SK-N-SH treated with all-trans-retinoic acid at 6 μM for 48 hours (cell line): ENCODE data around the gene PRKAG2.

Experiments used
- ATAC-seq: fragments of 200-7000 bp; cut with Tn5 transposase; 3 replicates; pipeline ENCODE4 v1.9.1; 2020; ENCODE audit warnings: mild to moderate bottlenecking, moderate library complexity
- ARNTL ChIP-seq: fragments of 450-650 bp; formaldehyde crosslinking; IDR thresholded peaks from 2 replicates; pipeline ENCODE4 v1.5.0; 2020; ENCODE audit warnings: low read depth, mild to moderate bottlenecking, moderate library complexity, borderline replicate concordance
- BACH2 ChIP-seq: fragments of 250-450 bp; sonication (Bioruptor Pico); IDR thresholded peaks from 2 replicates; pipeline ENCODE4 v1.9.0; 2021; ENCODE audit warnings: mild to moderate bottlenecking, borderline replicate concordance
- CSDC2 ChIP-seq: fragments of 250-450 bp; sonication (Bioruptor Pico); IDR thresholded peaks from 2 replicates; pipeline ENCODE4 v1.5.0; 2020; ENCODE audit warnings: mild to moderate bottlenecking, moderate library complexity
- ESRRG ChIP-seq: fragments of 250-450 bp; sonication (Bioruptor Pico); IDR thresholded peaks from 2 replicates; pipeline ENCODE4 v1.6.1; 2021; ENCODE audit warnings: mild to moderate bottlenecking
- GLIS3 ChIP-seq: fragments of 250-450 bp; sonication (Bioruptor Pico); IDR thresholded peaks from 2 replicates; pipeline ENCODE4 v1.5.0; 2020; ENCODE audit warnings: mild to moderate bottlenecking, moderate library complexity
- ISL1 ChIP-seq: fragments of 250-450 bp; sonication (Bioruptor Pico); IDR thresholded peaks from 2 replicates; pipeline ENCODE4 v2.1.2; 2022; ENCODE audit warnings: mild to moderate bottlenecking, moderate library complexity
- OSR1 ChIP-seq: fragments of 250-450 bp; sonication (Bioruptor Pico); IDR thresholded peaks from 2 replicates; pipeline ENCODE4 v1.8.0; 2022; ENCODE audit warnings: moderate library complexity, mild to moderate bottlenecking, inconsistent platforms
- PPARA ChIP-seq: fragments of 250-450 bp; sonication (Bioruptor Pico); IDR thresholded peaks from 2 replicates; pipeline ENCODE4 v1.5.0; 2020; ENCODE audit warnings: mild to moderate bottlenecking, borderline replicate concordance
- RARB ChIP-seq: fragments of 250-450 bp; sonication (Bioruptor Pico); IDR thresholded peaks from 2 replicates; pipeline ENCODE4 v1.8.0; 2021; ENCODE audit warnings: mild to moderate bottlenecking, moderate library complexity
- SNAI2 ChIP-seq: fragments of 250-450 bp; sonication (Bioruptor Pico); IDR thresholded peaks from 2 replicates; pipeline ENCODE4 v1.5.0; 2020; ENCODE audit warnings: mild to moderate bottlenecking, moderate library complexity
- TOX ChIP-seq: fragments of 250-450 bp; sonication (Bioruptor Pico); IDR thresholded peaks from 2 replicates; pipeline ENCODE4 v1.8.0; 2021; ENCODE audit warnings: mild to moderate bottlenecking, moderate library complexity, borderline replicate concordance
- ZC3H10 ChIP-seq: fragments of 250-450 bp; sonication (Bioruptor Pico); IDR thresholded peaks from 2 replicates; pipeline ENCODE4 v1.5.1; 2021; ENCODE audit warnings: mild to moderate bottlenecking, moderate library complexity
- ZFP3 ChIP-seq: fragments of 250-450 bp; sonication (Bioruptor Pico); IDR thresholded peaks from 2 replicates; pipeline ENCODE4 v1.5.0; 2020; ENCODE audit warnings: mild to moderate bottlenecking, moderate library complexity
- ZFP30 ChIP-seq: fragments of 450-650 bp; formaldehyde crosslinking; IDR thresholded peaks from 2 replicates; pipeline ENCODE4 v1.5.0; 2022; ENCODE audit warnings: mild to moderate bottlenecking, moderate library complexity
- ZNF565 ChIP-seq: fragments of 450-650 bp; formaldehyde crosslinking; conservative IDR thresholded peaks from 2 replicates; pipeline ENCODE4 v1.5.0; 2020; ENCODE audit warnings: low read depth, mild to moderate bottlenecking, moderate library complexity
- ZNF70 ChIP-seq: fragments of 450-650 bp; formaldehyde crosslinking; IDR thresholded peaks from 2 replicates; pipeline ENCODE4 v1.5.0; 2020; ENCODE audit warnings: mild to moderate bottlenecking, moderate library complexity
- ZNF8 ChIP-seq: fragments of 450-650 bp; formaldehyde crosslinking; IDR thresholded peaks from 2 replicates; pipeline ENCODE4 v1.5.0; 2020; ENCODE audit warnings: mild to moderate bottlenecking, moderate library complexity
- TF ChIP-seq, protein P1 (sequence below): fragments of 250-450 bp; sonication (Bioruptor Pico); IDR thresholded peaks from 2 replicates; pipeline ENCODE4 v1.5.1; 2021; ENCODE audit warnings: mild to moderate bottlenecking, moderate library complexity
- TF ChIP-seq, protein P2 (sequence below): fragments of 250-450 bp; sonication (Bioruptor Pico); IDR thresholded peaks from 2 replicates; pipeline ENCODE4 v1.8.0; 2020; ENCODE audit warnings: mild to moderate bottlenecking, moderate library complexity, borderline replicate concordance
- TF ChIP-seq, protein P3 (sequence below): fragments of 250-450 bp; sonication (Bioruptor Pico); IDR thresholded peaks from 2 replicates; pipeline ENCODE4 v1.5.1; 2020; ENCODE audit warnings: low read depth, mild to moderate bottlenecking, moderate library complexity
- TF ChIP-seq, protein P4 (sequence below): fragments of 250-450 bp; sonication (Bioruptor Pico); IDR thresholded peaks from 2 replicates; pipeline ENCODE4 v1.5.0; 2020; ENCODE audit warnings: mild to moderate bottlenecking, moderate library complexity
- TF ChIP-seq, protein P5 (sequence below): fragments of 250-450 bp; sonication (Bioruptor Pico); IDR thresholded peaks from 2 replicates; pipeline ENCODE4 v1.8.0; 2021; ENCODE audit warnings: low read depth, mild to moderate bottlenecking, moderate library complexity, borderline replicate concordance

Gene PRKAG2

DNA sequence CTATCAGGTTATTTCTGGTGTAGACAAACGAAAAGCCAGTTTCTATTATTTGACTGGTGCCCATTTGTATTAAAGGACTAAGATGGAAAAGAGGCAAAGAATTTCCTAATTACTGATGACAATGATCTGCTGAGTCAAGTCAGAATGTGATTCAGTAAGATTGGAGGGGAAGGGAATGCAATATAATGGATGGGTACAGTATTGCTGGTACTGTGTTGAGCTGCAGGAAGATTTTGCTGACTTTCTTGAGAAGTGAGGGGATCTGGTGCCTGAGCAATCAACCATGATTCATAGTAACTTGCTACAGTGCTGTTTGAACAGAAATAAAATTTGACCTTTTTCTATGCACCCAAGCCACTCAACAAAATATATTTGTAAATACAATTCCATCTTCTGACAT is 218.1 kb downstream of the PRKAG2 start:
- TF ChIP-seq TOX (CRISPR knock-in tag) (no peak), ISL1 (0 out of 2 replicates have a peak, but pooled peaks have one; percentile 27)
- peak; percentile 62 for ATAC-seq

DNA sequence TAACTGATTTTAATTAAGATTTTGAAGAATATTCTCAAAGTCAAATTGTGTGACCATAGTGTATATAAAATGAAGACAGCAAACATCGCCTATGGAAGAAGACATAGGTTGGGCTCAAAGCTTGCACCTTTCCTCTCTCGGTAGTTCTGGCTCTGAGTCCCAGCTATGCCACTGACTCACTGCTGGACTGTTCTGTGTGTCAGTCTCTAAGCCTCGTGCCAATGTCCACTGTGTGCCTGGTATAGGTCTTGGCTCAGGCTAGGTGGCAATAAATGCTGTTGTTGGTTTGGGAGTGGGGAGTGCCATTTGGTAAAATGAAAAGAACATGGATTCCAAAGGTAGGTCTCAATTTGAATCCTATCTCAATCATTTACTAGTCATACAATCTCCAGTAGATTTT is 219.7 kb downstream of the PRKAG2 start:
- TF ChIP-seq ZFP3 (CRISPR knock-in tag) (no peak), ZNF565 (CRISPR knock-in tag) (no peak), BACH2 (CRISPR knock-in tag) (no peak), ZNF8 (no peak), ZFP30 (CRISPR knock-in tag) (no peak), SNAI2 (CRISPR knock-in tag) (no peak), RARB (CRISPR knock-in tag) (no peak), ISL1 (no peak), OSR1 (CRISPR knock-in tag) (no peak), GLIS3 (CRISPR knock-in tag) (no peak), ESRRG (CRISPR knock-in tag) (no peak), ZC3H10 (no peak)
- TF ChIP-seq, protein P1, sequence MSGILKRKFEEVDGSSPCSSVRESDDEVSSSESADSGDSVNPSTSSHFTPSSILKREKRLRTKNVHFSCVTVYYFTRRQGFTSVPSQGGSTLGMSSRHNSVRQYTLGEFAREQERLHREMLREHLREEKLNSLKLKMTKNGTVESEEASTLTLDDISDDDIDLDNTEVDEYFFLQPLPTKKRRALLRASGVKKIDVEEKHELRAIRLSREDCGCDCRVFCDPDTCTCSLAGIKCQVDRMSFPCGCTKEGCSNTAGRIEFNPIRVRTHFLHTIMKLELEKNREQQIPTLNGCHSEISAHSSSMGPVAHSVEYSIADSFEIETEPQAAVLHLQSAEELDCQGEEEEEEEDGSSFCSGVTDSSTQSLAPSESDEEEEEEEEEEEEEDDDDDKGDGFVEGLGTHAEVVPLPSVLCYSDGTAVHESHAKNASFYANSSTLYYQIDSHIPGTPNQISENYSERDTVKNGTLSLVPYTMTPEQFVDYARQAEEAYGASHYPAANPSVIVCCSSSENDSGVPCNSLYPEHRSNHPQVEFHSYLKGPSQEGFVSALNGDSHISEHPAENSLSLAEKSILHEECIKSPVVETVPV (CRISPR knock-in tag): no peak
- TF ChIP-seq, protein P2, sequence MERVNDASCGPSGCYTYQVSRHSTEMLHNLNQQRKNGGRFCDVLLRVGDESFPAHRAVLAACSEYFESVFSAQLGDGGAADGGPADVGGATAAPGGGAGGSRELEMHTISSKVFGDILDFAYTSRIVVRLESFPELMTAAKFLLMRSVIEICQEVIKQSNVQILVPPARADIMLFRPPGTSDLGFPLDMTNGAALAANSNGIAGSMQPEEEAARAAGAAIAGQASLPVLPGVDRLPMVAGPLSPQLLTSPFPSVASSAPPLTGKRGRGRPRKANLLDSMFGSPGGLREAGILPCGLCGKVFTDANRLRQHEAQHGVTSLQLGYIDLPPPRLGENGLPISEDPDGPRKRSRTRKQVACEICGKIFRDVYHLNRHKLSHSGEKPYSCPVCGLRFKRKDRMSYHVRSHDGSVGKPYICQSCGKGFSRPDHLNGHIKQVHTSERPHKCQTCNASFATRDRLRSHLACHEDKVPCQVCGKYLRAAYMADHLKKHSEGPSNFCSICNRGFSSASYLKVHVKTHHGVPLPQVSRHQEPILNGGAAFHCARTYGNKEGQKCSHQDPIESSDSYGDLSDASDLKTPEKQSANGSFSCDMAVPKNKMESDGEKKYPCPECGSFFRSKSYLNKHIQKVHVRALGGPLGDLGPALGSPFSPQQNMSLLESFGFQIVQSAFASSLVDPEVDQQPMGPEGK (CRISPR knock-in tag): no peak
- TF ChIP-seq, protein P3, sequence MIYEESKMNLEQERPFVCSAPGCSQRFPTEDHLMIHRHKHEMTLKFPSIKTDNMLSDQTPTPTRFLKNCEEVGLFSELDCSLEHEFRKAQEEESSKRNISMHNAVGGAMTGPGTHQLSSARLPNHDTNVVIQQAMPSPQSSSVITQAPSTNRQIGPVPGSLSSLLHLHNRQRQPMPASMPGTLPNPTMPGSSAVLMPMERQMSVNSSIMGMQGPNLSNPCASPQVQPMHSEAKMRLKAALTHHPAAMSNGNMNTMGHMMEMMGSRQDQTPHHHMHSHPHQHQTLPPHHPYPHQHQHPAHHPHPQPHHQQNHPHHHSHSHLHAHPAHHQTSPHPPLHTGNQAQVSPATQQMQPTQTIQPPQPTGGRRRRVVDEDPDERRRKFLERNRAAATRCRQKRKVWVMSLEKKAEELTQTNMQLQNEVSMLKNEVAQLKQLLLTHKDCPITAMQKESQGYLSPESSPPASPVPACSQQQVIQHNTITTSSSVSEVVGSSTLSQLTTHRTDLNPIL (CRISPR knock-in tag): no peak
- TF ChIP-seq, protein P4, sequence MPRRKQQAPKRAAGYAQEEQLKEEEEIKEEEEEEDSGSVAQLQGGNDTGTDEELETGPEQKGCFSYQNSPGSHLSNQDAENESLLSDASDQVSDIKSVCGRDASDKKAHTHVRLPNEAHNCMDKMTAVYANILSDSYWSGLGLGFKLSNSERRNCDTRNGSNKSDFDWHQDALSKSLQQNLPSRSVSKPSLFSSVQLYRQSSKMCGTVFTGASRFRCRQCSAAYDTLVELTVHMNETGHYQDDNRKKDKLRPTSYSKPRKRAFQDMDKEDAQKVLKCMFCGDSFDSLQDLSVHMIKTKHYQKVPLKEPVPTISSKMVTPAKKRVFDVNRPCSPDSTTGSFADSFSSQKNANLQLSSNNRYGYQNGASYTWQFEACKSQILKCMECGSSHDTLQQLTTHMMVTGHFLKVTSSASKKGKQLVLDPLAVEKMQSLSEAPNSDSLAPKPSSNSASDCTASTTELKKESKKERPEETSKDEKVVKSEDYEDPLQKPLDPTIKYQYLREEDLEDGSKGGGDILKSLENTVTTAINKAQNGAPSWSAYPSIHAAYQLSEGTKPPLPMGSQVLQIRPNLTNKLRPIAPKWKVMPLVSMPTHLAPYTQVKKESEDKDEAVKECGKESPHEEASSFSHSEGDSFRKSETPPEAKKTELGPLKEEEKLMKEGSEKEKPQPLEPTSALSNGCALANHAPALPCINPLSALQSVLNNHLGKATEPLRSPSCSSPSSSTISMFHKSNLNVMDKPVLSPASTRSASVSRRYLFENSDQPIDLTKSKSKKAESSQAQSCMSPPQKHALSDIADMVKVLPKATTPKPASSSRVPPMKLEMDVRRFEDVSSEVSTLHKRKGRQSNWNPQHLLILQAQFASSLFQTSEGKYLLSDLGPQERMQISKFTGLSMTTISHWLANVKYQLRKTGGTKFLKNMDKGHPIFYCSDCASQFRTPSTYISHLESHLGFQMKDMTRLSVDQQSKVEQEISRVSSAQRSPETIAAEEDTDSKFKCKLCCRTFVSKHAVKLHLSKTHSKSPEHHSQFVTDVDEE (CRISPR knock-in tag): no peak
- TF ChIP-seq, all 23 proteins: peak for 0
- ATAC-seq: no peak

DNA sequence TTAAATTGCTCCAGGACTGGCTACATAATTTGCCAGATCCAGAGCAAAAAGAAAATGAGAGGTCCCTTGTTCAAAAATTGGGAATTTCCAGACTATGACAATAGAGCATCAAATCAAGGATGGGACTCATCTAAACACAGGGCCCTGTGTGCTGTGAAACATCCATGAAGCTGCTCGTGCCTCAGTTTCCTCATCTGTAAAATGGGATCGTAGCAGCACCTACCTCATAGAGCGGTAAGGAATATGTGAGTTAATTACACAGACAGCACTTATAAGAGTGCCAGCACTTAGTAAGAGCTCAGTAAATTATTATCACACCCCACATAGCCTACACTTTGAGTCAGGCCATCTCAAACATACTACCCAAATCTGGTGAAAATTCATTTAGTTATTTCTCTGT is 221.4 kb downstream of the PRKAG2 start:
- TF ChIP-seq TOX (CRISPR knock-in tag) (no peak), ARNTL (CRISPR knock-in tag) (no peak), CSDC2 (CRISPR knock-in tag) (no peak), PPARA (CRISPR knock-in tag) (no peak), ESRRG (CRISPR knock-in tag) (no peak), BACH2 (CRISPR knock-in tag) (no peak), ZFP30 (CRISPR knock-in tag) (no peak), GLIS3 (CRISPR knock-in tag) (no peak), ZNF70 (no peak), ZNF8 (no peak), ZFP3 (CRISPR knock-in tag) (no peak), SNAI2 (CRISPR knock-in tag) (no peak)
- TF ChIP-seq, protein P5, sequence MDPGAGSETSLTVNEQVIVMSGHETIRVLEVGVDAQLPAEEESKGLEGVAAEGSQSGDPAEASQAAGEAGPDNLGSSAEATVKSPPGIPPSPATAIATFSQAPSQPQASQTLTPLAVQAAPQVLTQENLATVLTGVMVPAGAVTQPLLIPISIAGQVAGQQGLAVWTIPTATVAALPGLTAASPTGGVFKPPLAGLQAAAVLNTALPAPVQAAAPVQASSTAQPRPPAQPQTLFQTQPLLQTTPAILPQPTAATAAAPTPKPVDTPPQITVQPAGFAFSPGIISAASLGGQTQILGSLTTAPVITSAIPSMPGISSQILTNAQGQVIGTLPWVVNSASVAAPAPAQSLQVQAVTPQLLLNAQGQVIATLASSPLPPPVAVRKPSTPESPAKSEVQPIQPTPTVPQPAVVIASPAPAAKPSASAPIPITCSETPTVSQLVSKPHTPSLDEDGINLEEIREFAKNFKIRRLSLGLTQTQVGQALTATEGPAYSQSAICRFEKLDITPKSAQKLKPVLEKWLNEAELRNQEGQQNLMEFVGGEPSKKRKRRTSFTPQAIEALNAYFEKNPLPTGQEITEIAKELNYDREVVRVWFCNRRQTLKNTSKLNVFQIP: no peak
- TF ChIP-seq, protein P1 (CRISPR knock-in tag): no peak
- TF ChIP-seq, protein P2 (CRISPR knock-in tag): no peak
- TF ChIP-seq, all 23 proteins: peak for 0

More for the DNA sequence above, 221.4 kb downstream of the PRKAG2 start:
- ATAC-seq: no peak
